Activated T-helper 1 cell treated with anti-CD3 and anti-CD28 coated beads, Interleukin-12 subunit alpha, Interleukin-12 subunit beta, Interleukin-2, Interleukin-4 antibody, amounts not matched to agents 30 ng/mL and 10 ng/mL and 1 ng/mL, durations not matched to agents 14 hours and 24 hours and 36 hours (primary cell): Measurements from ENCODE around the gene HES7. TPM values are rescaled to one million over a fixed set of nuclear protein-coding genes. Genes with fewer than 3 reads are reported as not detected.

Experiments
- DNase-seq: peaks from one replicate; pipeline ENCODE4 v3.0.0; 2021; ENCODE audit warnings: low spot score
- H3K27ac Mint-ChIP-seq: one replicate; pipeline ENCODE4 v1.8.0; 2021; ENCODE audit warnings: mild to moderate bottlenecking, mixed read lengths
- H3K27me3 Mint-ChIP-seq: one replicate; pipeline ENCODE4 v1.8.0; 2022; ENCODE audit warnings: mild to moderate bottlenecking, moderate library complexity, mixed read lengths; ENCODE audit not compliant: insufficient read depth
- H3K36me3 Mint-ChIP-seq: one replicate; pipeline ENCODE4 v1.8.0; 2021; ENCODE audit warnings: low read depth, mixed read lengths
- H3K4me1 Mint-ChIP-seq: one replicate; pipeline ENCODE4 v1.8.0; 2021; ENCODE audit warnings: low read depth, mixed read lengths
- H3K4me3 Mint-ChIP-seq: one replicate; pipeline ENCODE4 v1.8.0; 2021; ENCODE audit warnings: mild to moderate bottlenecking, moderate library complexity, mixed read lengths
- H3K9me3 Mint-ChIP-seq: one replicate; pipeline ENCODE4 v1.8.0; 2021; ENCODE audit warnings: mixed read lengths
- intact Hi-C: fragments of 100-400 bp; cut with micrococcal nuclease; formaldehyde crosslinking; loops from one replicate; pipeline ENCODE4 v1.15.1; 2024
- total RNA-seq: library from RNA; stranded (reverse); gene quantifications from 2 replicates; pipeline ENCODE4 v1.2.3, GENCODE V29; 2022

HES7 gene
- total RNA-seq, 1 donor from 2014 or later = 1.8 TPM

- Mint-ChIP-seq H3K36me3 (peaks cover 5% of the 10 kb centered on the region), H3K27me3 (peaks cover 56% of the 10 kb centered on the region), H3K9me3 (no peaks in the 10 kb centered on the region), H3K4me3 (peak overlapping the region; percentile 91), H3K27ac (no peak overlapping the region), H3K4me1 (peaks cover 71% of the 10 kb centered on the region)
- intact Hi-C loops = loop anchor here (2.0 to 10.0 kb wide), 3 partner anchors 173 to 623 kb away; partner anchors contain the start of genes CCDC42 and SLC25A35
- peak; percentile 40 for DNase-seq
Measured at GRCh38 chr17:8121681-8122421, 2.1 kb downstream of the HES7 start.

- no peak for DNase-seq
- H3K27ac Mint-ChIP-seq = no peak overlapping the region
- intact Hi-C loops = loop anchor here (2.0 to 10.0 kb wide), 3 partner anchors 173 to 623 kb away; partner anchors contain the start of genes CCDC42 and SLC25A35
- peaks cover 5% of the 10 kb centered on the region for H3K36me3 Mint-ChIP-seq
- no peaks in the 10 kb centered on the region for H3K9me3 Mint-ChIP-seq
- peak overlapping the region; percentile 90 for H3K4me3 Mint-ChIP-seq
- H3K27me3 Mint-ChIP-seq = peaks cover 59% of the 10 kb centered on the region
- peaks cover 66% of the 10 kb centered on the region for H3K4me1 Mint-ChIP-seq
Measured at GRCh38 chr17:8121407-8121680, 2.6 kb downstream of the HES7 start.

GRCh38 chr17:8120520-8121406 is 3.1 kb downstream of the HES7 start:
- Mint-ChIP-seq H3K9me3 (no peaks in the 10 kb centered on the region), H3K36me3 (peaks cover 5% of the 10 kb centered on the region)

GRCh38 chr17:8119581-8120519 is 4.1 kb downstream of the HES7 start:
- intact Hi-C loops = loop anchor here (1.0 to 10.0 kb wide), 14 partner anchors 18 to 625 kb away; partner anchors contain the start of genes CCDC42, CNTROB, NAA38 and RPL26
- peak overlapping the region; percentile 90 for H3K4me3 Mint-ChIP-seq
- peaks cover 2% of the 10 kb centered on the region for H3K36me3 Mint-ChIP-seq
- peak; percentile 79 for DNase-seq
- peak overlapping the region; percentile 97 for H3K27ac Mint-ChIP-seq
- no peaks in the 10 kb centered on the region for H3K9me3 Mint-ChIP-seq
- H3K4me1 Mint-ChIP-seq = peaks cover 53% of the 10 kb centered on the region
- peaks cover 67% of the 10 kb centered on the region for H3K27me3 Mint-ChIP-seq

More at GRCh38 chr17:8120520-8121406, 3.1 kb downstream of the HES7 start:
- H3K27me3 Mint-ChIP-seq = peaks cover 61% of the 10 kb centered on the region
- H3K4me3 Mint-ChIP-seq = peak overlapping the region; percentile 90
- peak; percentile 64 for DNase-seq
- intact Hi-C loops = loop anchor here (1.0 to 10.0 kb wide), 7 partner anchors 36 to 624 kb away; partner anchors contain the start of genes CCDC42, CNTROB, NAA38 and SLC25A35
- H3K27ac Mint-ChIP-seq = peak overlapping the region; percentile 97
- peaks cover 61% of the 10 kb centered on the region for H3K4me1 Mint-ChIP-seq

DNA sequence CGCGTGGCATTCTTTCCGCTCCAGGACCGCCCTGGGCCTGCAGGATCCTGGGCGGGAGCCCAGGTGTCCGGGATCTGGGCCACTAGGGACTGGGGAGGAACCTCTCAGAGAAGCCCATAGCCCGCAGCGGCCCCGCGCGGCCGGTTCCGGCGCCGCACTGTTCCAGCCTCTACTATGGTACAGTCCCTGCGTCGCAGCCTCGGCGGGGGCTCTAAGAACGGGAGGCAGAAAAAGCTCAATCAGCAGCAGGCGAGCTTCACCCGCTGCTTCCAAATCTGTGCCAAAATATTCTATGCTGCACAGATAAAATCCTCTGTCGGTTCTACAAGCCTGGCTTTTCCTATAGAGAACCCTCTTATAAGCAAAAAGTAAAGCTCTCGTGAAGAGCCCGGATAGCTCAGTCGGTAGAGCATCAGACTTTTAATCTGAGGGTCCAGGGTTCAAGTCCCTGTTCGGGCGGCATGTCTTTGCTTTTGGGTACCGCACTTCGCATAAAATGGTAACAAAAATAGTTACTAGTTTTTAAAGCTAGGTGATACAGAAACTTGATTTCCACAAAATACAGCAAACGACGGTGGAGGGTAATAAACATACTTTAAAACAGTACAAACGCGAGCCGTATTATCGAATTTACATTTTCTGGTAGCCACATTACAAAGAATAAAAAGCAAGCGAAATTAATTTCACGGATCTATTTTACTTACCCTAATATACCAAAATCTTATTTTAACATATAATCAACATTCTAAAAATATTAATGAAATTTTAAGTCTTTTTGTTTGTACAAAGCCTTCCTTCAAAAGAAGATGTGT is 4.9 kb downstream of the HES7 start:
- H3K4me3 Mint-ChIP-seq = peak overlapping the region; percentile 91
- H3K27ac Mint-ChIP-seq = peak overlapping the region; percentile 97
- peaks cover 67% of the 10 kb centered on the region for H3K27me3 Mint-ChIP-seq
- H3K4me1 Mint-ChIP-seq = peaks cover 46% of the 10 kb centered on the region
- H3K9me3 Mint-ChIP-seq = no peaks in the 10 kb centered on the region
- H3K36me3 Mint-ChIP-seq = peaks cover 2% of the 10 kb centered on the region
- peak; percentile 78 for DNase-seq
- intact Hi-C loops = loop anchor here (1.0 to 2.0 kb wide), 12 partner anchors 9 to 492 kb away; partner anchors contain the start of genes PFAS, RPL26, SAT2 and WRAP53

DNA sequence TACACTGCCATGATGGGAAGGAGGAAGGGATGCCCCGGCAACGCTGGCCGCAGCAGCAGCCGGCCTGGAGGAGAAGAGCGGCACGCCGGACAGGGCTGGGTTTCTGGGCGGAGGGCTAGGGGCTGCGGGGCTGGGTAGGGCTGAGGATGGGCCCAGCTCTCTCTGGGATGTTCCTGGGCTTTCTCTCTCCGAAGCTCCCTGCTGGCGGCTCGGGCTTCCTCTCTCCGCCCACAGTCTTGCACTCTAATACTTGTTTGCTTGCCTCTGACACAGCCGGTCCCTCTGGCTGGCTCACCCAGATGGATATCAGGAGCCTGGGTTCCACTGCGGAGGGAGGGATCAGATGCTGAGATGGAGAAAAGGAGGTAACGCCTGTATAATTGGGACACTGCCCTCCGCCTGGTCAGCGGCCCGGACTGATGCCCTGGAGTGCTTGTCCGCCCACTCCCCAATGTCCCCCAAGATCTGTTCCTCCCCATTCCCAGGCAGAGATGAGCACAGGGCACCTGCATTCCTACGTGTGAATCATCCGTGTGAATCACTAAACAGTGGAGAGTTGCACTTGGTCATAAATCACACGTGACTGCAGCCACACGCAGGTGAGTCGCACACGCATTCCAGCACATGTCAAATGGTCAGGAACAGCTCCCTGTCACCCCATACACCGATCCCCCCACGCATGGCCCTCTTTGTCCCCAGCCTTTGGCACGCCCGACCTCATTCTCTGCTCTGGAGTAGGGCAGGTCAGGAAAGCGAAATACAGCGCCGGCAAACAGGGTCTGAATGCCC is 5.7 kb downstream of the HES7 start, which contains the start of gene ALOXE3:
Gene ALOXE3, minus strand, starts transcription at position 535 of the 789 bp plus-strand sequence. Its CDS starts 524 bp downstream, at position 11.
- H3K27me3 Mint-ChIP-seq = peaks cover 63% of the 10 kb centered on the region
- DNase-seq = no peak

DNA sequence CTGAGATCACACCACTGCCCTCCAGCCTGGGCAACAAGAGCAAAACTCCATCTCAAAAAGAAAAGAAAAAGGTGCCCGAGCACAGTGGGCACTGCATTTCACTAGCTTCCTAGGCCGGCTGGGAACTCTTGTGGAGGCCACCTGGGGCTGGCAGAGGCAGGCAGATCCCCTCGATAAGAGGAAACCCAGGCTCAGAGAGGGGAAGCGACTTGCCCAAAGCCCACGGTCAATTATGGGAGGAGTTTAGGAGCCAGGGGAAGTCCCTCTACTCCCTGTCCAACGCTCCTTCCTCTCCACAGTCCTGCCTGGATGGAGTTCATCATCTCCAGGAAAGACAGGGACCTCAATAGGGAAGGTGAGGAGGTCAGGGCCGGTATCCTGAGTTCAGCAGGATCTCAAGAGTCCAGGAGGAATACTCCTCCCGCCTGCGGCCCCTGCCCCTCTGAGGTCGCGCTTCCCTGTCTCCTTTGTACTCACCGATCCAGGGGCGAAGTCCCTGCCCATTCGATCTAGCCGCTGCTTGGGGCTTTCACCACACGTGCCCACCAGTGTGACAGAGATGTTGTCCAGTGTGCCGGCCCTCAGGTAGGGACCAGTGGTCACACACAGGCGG is 6.4 kb downstream of the HES7 start:
- no peak overlapping the region for H3K27ac Mint-ChIP-seq
- peak overlapping the region; percentile 91 for H3K4me3 Mint-ChIP-seq
- H3K9me3 Mint-ChIP-seq = no peaks in the 10 kb centered on the region
- peaks cover 36% of the 10 kb centered on the region for H3K4me1 Mint-ChIP-seq
- H3K36me3 Mint-ChIP-seq = no peaks in the 10 kb centered on the region
- H3K27me3 Mint-ChIP-seq = peaks cover 64% of the 10 kb centered on the region
- no peak for DNase-seq
- intact Hi-C loops = no loop called here

More for the DNA sequence above, 5.7 kb downstream of the HES7 start, which contains the start of gene ALOXE3:
- Mint-ChIP-seq H3K27ac (peak within 1 kb of the TSS; percentile 86), H3K4me1 (peaks cover 39% of the 10 kb centered on the region), H3K36me3 (peaks cover under 1% of the 10 kb centered on the region), H3K4me3 (peak within 1 kb of the TSS; percentile 91), H3K9me3 (no peaks in the 10 kb centered on the region)
- intact Hi-C loops = loop anchor here (1.0 to 2.0 kb wide), 7 partner anchors 8 to 491 kb away; partner anchors contain the start of genes PFAS, SAT2 and WRAP53

- H3K36me3 Mint-ChIP-seq = no peaks in the 10 kb centered on the region
- peak overlapping the region; percentile 20 for H3K4me3 Mint-ChIP-seq
- intact Hi-C loops = no loop called here
- H3K27me3 Mint-ChIP-seq = peaks cover 63% of the 10 kb centered on the region
- no peak for DNase-seq
- peaks cover 36% of the 10 kb centered on the region for H3K4me1 Mint-ChIP-seq
- H3K9me3 Mint-ChIP-seq = no peaks in the 10 kb centered on the region
- H3K27ac Mint-ChIP-seq = no peak overlapping the region
Measured at GRCh38 chr17:8116776-8117175, 7.1 kb downstream of the HES7 start.

- DNase-seq = no peak
- Mint-ChIP-seq H3K27me3 (peaks cover 50% of the 10 kb centered on the region), H3K27ac (no peak overlapping the region), H3K9me3 (no peaks in the 10 kb centered on the region), H3K36me3 (no peaks in the 10 kb centered on the region), H3K4me3 (peak overlapping the region; percentile 3), H3K4me1 (no peaks in the 10 kb centered on the region)
- intact Hi-C loops = loop anchor here (1.0 to 2.0 kb wide), 4 partner anchors 7 to 51 kb away; partner anchors contain the start of gene ALOXE3
Measured at GRCh38 chr17:8110907-8111306, 13.0 kb downstream of the HES7 start.

GRCh38 chr17:8110456-8110804 is 13.5 kb downstream of the HES7 start:
- no peak overlapping the region for H3K27ac Mint-ChIP-seq
- peaks cover 46% of the 10 kb centered on the region for H3K27me3 Mint-ChIP-seq
- peak overlapping the region; percentile 3 for H3K4me3 Mint-ChIP-seq
- no peaks in the 10 kb centered on the region for H3K9me3 Mint-ChIP-seq
- no peak for DNase-seq
- no peaks in the 10 kb centered on the region for H3K36me3 Mint-ChIP-seq
- intact Hi-C loops = loop anchor here (1.0 to 2.0 kb wide), 4 partner anchors 8 to 50 kb away; partner anchors contain the start of gene ALOXE3
- no peaks in the 10 kb centered on the region for H3K4me1 Mint-ChIP-seq
